Central memory CD4-positive, alpha-beta T cell (primary cell): Measurements from ENCODE around the gene GFPT2.

ENCODE experiments used
- DNase-seq: peaks from one replicate; pipeline ENCODE4 v3.0.0; 2022

GFPT2 gene

DNA sequence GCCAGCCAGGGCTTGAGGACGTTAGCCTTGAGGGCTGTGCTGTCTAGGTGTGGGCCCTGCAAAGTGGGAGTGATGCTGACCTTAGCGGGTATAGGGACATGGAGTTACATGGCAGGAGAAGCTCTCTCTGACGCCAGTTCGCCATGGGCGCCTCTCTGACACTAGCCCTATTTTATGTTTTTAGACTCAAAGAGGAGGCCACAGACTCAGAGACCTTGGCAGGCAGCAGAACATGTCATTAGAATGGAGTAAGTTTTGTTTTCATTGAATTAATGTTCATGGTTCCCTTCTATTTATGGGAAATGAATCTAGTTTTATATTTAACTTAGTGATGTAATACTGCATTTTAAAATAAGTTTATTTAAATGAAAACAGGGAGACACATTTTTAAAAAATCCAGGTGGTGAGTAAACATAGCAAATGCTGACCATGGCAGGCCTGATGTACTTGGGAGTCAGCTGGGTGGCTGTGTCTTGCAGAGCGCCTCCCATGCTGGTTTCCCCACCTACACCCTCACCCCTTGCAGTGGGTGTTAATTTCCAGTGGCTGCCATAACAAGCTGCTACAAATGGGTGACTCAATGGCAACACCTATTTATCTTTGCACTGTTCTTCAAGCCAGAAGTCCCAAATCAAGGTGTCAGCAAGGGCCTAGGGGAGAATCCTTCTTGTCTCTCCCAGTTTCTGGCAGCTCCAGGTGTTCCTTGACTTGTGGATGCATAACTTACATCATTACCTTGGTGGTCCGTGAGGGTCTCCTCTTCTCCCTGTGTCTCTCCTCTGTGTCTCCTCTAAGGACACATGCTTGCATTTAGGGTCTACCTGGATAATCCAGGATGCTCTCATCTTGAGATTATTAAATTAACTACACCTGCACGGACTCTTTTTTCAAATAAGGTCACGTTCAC is 25.6 kb upstream of the GFPT2 start:
- DNase-seq, result no peak

DNA sequence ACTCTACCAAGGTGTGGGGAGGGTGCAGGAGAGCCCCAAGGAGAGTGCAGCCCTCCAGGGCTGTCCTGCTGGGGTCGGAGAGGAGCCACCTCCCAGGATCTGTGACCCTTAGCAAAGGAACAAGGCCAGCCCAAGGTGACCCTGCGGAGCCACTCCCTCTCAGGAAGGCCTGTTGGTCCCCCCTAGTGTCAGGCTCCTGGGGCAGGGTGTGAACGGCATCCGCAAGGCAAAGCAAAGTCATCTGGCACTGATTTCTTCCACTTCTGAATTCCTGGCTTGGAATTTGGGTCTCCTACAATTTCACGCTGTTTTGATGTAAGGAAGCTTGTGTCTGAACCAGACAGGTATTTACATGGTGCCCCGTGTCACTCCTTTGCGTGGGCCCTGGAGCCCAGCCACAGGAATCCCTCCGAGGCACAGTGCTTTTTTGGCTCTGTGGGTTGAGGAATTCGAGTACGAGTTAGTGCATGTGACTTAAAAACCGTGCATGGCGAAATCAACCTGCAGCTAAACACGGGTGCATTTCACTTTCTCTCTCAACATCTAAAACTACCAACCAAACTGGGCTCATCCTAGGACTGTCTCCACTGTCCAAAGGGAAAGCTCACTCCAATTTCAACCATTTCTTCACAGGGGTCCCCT is 24.5 kb upstream of the GFPT2 start:
- DNase-seq, result no peak

DNA sequence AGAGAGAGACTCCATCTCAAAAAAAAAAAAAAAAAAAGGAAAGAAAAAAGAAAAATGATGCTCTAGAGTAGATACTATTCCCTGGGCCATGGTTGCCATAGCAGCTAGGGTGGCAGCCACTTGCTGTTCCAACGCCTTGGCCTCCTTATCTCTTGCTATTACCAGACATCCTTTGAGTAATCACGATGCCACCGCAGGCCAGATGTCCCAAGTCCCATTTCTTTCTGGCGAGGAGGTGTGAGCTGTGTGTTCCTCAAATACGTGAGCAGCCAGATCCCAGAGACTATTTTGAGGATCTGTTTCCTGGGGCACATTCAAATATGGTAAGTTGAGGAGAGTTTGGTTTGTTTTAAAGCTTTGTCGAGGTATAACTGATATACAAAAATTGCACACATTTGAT is 23.4 kb upstream of the GFPT2 start:
- DNase-seq, result no peak

DNA sequence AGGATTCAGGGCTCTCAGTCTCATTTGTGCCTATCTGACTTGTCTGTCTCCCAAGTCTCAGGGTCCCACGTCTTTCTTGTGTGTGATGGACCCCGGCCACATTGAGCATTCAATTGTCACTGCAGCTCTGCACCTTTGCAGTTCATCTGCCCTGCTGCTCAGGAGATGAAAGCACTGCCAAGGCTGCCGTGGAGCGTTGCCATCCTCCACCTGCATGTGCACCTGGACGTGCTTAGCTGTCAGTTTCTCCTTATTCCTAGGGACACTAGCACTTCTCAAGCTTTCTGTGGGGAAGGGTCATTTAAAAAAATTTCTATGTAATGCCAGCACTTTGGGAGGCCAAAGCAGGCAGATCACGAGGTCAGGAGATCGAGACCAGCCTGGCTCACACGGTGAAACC is 22.8 kb upstream of the GFPT2 start:
- no peak for DNase-seq

DNA sequence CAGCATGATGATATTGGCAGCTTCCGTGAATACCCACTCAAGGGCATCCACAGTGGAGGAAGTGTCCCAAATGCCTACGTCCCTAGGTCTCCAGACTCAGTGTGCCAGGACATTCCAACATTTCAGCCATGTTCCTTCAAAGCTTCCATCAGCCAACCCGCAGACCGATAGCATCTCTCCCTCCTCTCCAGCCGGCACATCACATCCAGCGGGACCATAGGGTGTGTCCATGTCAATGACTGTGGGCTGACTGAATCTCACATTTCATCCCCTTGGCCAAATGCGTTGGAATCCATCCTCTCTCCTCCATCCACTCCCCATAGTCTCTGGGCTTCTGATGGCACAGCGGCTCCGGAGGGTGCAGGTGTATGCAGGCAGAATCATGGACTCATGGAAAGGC is 22.2 kb upstream of the GFPT2 start:
- no peak for DNase-seq

DNA sequence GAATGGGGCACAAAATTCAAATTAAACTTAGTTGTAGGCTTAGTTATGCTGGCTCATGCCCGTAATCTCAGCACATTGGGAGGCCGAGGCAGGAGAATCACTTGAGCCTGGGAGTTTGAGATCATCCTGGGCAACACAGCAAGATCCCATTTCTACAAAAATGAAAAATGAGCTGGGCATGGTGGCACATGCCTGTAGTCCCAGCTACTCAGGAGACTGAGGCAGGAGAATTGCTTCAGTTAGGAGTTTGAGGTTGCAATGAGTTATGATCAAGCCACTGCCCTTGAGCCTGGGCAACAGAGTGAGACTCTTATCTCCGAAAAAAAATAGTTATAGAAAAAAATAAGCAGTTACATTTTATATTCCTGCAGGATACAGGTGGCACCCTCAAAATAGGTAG is 20.7 kb upstream of the GFPT2 start:
- DNase-seq, result no peak

DNA sequence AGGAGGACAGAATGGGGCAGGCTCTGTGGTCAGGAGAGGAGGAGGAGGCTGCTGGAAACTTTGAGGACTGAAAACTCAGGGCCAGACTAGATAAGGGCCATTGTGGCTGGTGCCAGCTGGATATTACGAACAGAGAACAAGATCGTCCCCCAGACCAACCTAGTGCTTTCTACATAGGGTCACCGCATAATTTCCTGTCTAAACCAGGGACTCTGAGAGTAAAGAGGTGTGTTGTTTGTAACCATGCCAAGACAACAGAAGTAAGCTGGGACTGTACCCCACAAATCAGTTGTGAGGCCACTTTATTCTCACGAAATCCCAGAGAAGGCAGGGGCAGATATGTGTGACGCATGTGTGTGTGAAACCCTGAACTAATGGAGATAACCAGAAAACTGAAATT is 20.3 kb upstream of the GFPT2 start:
- no peak for DNase-seq

DNA sequence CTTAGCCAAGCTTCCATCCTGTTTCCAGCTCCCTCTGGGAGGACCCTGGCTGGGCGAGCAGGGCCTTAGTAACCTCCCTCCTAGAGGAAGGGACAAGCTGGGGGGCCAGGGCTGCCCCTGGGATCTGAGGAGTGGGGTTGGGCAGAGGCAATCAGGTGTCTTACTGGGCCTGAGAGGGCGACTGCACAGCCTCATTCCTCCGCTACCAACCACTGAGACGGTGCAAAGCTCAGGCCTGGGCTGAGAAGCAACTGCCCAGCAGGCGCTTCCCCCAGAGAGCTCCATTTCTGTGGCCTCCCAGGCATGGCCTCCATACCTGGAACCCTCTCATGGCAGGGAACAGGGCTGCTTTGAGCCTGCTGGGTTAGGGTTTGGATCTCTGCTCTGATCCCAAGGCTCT is 18.8 kb upstream of the GFPT2 start:
- DNase-seq, result no peak

DNA sequence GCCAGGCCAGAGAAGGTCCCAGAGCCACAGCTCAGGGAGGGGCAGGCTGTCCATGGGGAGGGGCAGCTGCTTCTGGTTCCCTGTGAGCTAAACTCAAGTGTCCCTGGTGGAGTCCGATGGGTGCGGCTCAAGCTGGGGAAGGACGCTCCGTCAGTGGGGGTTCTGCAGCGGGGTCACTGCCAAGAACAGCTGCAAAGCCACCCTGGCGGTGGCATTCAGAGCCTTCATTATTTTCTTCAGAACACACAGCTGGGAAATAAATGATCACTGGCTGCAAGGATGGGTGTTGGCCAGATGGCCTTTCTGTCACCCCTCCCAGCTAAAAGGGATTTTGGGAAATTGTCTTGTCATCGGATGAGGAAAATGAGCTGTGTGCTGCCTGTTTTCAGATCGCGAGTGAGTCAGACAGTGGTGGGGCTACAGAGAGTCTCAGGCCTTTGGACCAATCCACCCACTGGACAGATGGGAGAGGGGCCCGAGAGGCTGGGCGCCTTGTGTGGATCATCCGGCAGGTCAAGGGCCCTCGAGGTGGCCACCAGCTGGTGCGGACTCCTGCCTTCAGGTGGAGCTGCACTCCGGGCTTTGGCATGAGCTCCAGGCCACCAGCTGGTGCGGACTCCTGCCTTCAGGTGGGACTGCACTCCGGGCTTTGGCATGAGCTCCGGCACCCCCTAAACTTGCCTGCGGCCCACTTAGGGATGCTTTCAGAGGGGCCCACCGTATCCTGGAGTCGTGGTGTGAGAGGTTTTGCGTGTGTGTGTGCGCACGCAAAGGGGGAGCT is 17.9 kb upstream of the GFPT2 start:
- DNase-seq, result no peak

DNA sequence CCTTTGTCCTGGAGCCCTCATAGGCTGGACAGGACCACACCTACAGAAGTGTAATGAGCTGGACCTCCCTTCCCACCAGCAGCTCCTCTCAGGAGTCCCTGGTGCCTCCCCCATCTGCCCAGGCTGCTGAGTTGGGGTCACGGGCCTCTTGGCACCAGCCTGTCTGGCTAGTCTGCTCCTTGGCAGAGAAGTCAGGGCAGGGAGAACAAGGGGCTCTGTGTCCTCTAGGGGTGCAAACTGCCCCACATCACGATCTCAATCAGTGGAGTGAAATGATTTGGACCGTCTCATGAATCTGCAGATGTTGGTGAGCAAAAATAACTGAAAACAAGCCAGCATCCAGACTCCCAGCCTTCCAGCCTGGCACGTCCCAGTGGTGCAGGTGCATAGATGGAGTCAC is 14.9 kb upstream of the GFPT2 start:
- DNase-seq, result no peak

DNA sequence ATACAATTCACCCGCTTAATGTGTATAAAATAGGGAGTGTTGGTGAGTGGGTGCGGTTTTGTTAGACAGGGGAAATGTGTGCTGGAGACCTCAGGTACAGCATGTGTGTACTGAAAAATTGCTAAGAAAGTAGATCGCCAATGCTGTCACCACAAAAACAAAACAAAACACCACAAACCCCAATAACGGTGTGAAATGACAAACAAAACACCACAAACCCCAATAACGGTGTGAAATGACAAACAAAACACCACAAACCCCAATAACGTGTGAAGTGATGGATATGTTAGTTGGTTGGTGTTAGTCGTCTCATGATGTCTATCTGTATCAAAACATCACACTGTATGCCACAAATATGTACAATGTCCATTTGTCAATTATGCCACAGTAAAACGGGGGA is 14.2 kb upstream of the GFPT2 start:
- no peak for DNase-seq

DNA sequence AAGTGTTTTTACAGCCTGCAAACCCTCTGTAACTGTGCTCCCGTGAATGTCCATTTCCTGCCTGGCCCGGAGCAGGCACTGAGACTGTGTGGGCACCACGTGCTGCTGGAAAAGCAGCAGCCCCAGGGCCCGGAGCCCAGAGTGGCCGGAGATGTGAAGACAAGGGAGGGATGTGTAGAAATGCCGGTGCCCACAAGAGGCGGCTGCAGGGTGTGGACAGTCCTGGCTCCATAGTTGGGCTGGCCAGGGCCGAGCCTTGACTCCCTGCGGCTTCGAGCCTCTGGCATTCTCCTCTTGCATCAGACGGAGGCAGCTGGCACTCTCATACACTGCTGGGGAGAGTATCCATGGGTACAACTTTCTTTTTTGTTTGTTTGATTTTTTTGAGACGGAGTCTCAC is 13.2 kb upstream of the GFPT2 start:
- no peak for DNase-seq

DNA sequence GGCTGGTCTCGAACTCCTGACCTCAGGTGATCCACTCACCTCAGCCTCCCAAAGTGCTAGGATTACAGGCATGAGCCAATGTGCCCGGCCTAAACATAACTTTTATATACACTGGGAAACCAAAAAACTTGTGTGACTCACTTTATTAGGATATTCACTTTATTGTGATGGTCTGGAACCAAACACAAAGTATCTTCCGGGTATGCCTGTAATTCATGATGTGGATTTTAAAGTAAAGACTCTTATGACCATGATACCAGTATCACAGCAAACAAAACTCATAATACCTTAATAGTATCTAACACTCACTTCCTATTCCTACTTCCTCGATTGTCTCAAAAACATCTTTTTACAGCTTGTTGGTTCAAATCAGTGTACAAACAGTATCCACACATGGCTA is 12.7 kb upstream of the GFPT2 start:
- DNase-seq, result no peak

DNA sequence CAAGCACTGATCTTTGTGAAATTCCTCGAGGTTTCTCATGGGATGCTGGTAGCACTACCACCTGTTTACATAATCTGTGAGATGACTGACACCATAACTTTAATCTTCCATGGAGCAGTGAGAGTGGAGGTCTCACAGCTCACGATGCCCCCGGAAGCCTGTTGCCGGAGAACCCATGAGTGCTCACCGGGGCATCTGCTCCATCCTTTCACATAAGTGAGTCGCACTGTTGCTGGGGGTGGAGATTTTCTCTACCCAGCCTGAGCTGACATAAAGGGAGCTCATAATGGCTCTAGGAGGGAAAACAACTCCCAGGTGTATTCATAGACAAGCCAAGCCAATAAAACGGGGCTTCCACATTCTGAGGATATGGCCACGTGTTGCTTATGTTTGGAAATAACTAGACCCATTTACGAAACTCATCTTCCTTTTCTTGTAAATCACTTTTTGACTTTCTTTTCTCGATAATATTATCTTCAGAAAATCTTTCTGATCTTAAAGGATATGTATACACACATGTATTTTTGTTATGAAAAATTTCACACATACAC is 11.2 kb upstream of the GFPT2 start:
- no peak for DNase-seq

DNA sequence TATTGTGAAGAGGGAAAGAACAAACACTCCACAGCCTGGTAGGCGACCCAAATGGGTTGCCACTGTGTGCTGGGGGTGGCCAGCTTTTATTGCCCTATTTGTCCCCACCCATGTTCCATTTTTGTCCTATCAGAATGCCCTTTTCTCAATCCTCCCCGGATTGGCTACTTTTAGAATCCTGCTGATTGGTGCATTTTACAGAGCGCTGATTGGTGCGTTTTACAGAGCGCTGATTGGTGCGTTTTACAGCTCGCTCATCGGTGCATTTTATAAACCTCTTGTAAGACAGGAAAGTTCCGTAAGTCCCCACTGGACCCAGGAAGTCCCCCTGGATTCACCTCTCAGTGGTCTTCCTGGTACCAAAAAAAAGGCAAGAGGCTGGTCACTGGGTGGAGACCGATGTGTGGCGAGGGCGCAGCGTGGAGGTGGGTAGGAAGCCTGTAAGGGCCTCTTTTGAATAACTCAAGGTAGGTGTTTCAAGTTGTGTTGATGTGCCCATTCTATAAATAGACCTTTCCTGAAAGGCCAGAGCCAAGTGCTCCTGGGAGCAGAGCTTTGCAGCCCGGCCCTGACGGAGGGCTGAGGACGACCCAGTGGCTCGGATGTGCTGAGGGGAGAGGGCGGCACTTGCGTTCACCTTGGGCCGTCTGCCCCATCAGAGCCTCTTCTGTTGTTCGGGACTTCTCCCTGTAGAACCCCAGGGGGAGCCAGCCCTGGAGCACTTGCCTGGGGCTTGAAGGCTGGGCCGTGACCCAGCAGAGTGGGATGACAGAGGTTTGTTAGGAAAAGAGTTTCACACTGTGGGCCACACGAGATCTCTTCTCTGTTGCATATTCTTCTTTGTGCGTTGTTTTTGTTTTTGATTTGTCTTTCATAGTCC is 7.2 kb upstream of the GFPT2 start:
- no peak for DNase-seq

DNA sequence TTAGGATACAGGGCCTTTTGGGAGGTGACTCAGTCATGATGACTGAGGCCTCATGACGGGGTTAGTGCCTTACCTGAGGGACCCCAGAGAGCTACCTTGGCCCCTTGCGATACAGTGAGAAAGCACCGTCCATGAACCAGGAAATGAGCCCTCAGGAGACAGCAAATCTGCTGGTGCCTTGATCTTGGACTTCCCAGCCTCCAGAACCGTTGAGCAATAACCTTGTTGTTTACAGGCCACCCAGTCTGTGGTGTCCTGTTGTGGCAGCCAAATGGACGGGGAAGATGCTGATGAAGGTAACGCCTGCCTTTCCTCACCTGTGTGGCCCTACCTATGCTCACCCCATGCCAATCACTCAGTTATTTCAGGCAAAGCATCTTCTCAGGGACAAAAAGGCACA is 5.6 kb upstream of the GFPT2 start:
- DNase-seq, result no peak

DNA sequence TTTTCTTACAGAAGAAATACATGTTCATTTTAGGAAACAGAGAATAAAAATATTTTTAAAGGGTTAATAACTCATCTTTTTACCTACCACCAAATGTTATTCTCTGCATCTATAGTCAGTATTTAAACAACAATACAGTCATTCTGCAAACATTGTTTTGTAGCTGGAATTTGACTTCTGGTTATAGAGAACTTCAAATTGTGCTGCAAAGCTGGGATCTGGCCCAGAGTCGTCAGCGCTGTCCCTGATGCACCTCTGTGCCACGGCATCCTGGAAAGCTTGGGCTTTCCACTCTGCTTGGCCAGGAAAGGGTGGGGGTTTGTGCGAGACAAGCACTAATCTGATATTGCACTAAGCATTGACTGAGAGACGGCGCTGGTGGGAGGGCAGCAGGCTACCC is 5.0 kb upstream of the GFPT2 start:
- no peak for DNase-seq

DNA sequence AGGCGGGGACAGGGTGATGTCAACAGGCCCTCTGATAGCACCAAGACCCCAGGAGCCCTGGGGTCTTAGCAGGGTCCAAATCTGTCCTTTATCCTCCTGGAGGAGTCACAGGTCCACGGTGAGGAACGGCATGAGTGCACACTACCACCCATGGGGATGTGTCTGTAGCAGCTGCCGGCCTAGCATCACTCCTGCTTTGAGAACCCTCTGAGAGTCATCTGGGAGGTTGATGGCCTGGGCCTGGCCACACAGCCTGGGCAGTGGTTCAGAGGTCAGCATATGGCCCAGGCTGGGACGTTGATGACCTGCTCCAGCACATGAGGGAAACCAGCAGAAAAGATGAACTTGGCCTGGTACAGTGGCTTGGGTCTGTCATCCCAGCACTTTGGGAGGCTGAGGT is 1.8 kb upstream of the GFPT2 start:
- no peak for DNase-seq

DNA sequence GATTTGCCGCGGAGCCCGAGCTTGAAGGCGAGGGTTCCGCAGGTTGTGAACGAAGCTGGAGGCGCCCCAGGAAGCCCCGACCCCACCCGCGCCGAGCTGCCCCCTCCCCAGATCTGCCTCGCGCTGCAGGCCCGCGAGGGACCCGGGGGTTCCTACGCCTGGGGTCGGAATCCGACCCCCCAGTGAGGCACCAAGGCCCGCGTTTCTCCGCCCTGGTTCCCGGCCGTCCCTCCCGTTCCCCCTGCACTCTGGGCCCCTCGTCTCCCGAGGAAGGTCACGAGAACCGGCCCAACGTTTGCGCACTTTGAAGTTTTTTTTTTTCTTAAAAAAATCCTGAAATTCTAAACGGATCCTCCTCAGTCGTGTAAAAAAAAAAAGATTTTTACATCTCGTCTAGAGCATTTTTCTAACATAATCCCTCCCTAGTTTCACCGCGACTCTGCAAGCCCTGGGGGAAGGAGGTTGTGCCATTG is 880 bp upstream of the GFPT2 start:
- DNase-seq, result no peak

DNA sequence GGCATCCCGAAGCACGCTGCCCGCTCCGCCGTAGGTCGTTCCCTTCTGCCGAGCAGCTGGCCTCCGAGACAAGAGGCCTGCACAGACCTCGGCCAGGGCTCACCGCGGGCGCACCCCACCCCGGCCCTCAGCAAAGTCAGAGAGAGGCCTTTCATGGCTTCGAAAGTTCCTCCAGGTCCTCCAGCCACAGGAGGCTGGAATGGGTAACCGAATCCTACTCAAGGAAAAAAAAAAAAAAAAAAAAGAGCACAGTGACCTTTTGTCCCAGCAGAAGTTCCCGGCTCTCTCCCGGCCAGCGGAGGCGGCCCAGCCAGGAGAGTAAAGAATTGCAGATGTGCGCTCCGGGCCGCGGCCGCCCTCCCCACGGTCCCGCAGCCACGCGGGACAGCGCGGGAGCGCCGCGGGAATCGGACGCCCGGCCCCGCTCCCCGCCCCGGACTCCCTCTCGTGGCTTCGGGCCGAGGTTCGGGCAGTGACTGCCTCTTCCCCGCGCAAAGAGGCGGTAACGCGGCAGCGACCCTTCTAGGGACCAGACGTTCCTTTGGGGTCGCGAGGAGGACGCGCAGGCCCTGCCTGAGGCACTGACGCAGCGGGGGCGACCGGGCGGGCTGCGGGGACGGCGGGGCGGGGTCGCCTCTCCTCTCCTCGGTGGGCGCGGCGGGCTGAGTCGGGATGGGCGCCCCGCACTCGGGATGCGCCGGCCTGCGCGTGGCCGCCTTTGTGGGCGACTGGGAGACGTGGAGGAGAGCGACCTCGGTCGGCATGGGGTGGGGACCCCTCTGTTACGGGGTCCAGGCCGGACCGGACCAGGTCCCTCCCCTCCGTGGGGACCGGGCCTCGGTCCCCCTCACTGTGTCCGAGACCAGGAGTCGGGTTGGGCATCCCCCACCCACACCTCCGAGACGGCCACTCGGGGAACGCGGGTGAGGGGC is 754 bp downstream of the GFPT2 start:
- no peak for DNase-seq
